Sigmoid colon (tissue), 7 donors: ENCODE results near the gene ARHGAP30. TPM values are rescaled to one million over a fixed set of nuclear protein-coding genes. Genes with fewer than 3 reads are reported as not detected.

ENCODE experiments used
- DNase-seq: peaks from one replicate; pipeline ENCODE4 v3.0.0-alpha.2; 2019
- H3K27ac ChIP-seq, 4 donors: fragments of 200-600 bp; sonication (generic); one replicate each; pipeline ENCODE4 v1.5.1; 2016 to 2019; ENCODE audit warnings: mild to moderate bottlenecking in 1 of 4
- H3K27me3 ChIP-seq, 3 donors: fragments of 200-600 bp; sonication (generic); one replicate each; pipeline ENCODE4 v1.5.1; 2019; ENCODE audit warnings: mild to moderate bottlenecking in 1 of 3
- H3K36me3 ChIP-seq, 4 donors: fragments of 200-600 bp; sonication (generic); one replicate each; pipeline ENCODE4 v1.5.1; 2016 to 2019
- H3K4me1 ChIP-seq, 4 donors: fragments of 200-600 bp; sonication (generic); one replicate each; pipeline ENCODE4 v1.5.1; 2017 to 2019
- H3K4me3 ChIP-seq, 4 donors: fragments of 200-600 bp; sonication (generic); one replicate each; pipeline ENCODE4 v1.5.1; 2017 to 2019; ENCODE audit warnings: mild to moderate bottlenecking in 2 of 4, moderate library complexity in 1 of 4
- H3K9me3 ChIP-seq, 4 donors: fragments of 200-600 bp in 3 of 4; sonication (generic) in 3 of 4; one replicate each; pipeline versions ENCODE4 v1.5.1 to v1.6.1; 2013 to 2019
- EP300 ChIP-seq, 4 donors: sonication (generic); formaldehyde crosslinking; IDR thresholded peaks; one replicate each; pipeline ENCODE4 v1.6.1; 2017; ENCODE audit warnings: antibody characterized with exemption in 4 of 4
- POLR2A ChIP-seq, 2 donors: fragments of 450-650 bp; IDR thresholded peaks; one replicate each; pipeline ENCODE4 v1.6.1; 2016; ENCODE audit warnings: antibody characterized with exemption in 2 of 2, mild to moderate bottlenecking in 2 of 2, moderate library complexity in 2 of 2
- POLR2AphosphoS5 ChIP-seq, 4 donors: sonication (generic); formaldehyde crosslinking; IDR thresholded peaks; one replicate each; pipeline ENCODE4 v1.6.1; 2017; ENCODE audit warnings: antibody characterized with exemption in 4 of 4
- WGBS, 2 donors: extraction: QIAGEN DNeasy Blood & Tissue Kit; methylation state at CpG; one replicate each; pipeline ENCODE4 v1.1.7; 2013; 5-methylcytosine and 5-hydroxymethylcytosine counted together
- intact Hi-C: fragments of 100-400 bp; cut with DNase I; formaldehyde crosslinking; loops from one replicate; pipeline ENCODE4 v1.15.1; 2023
- polyA plus RNA-seq, 3 donors: library from polyadenylated mRNA; stranded (reverse); fragments of 200-250 nt; gene quantifications; one replicate each; pipeline ENCODE4 v1.2.3, GENCODE V29; 2013
- total RNA-seq, 4 donors: library from RNA; depleted of rRNA; stranded (reverse); fragments of >200 nt; gene quantifications; one replicate each; pipeline ENCODE4 v1.1.0, GENCODE V29; 2016
- TF ChIP-seq, protein P1 (sequence below), 4 experiments: fragments of 450-650 bp in 3 of 4; fragments of 200-600 bp in 1 of 4; IDR thresholded peaks; one replicate each; pipeline ENCODE4 v1.5.1; 2016 to 2019; ENCODE audit warnings: antibody characterized with exemption in 4 of 4, mild to moderate bottlenecking in 3 of 4, moderate library complexity in 2 of 4
- donor health status: healthy with polysubstance abuse.
- donor health status: Bipolar disorder and iron deficiency.
- donor health status: healthy.

The ARHGAP30 gene
- total and polyA plus RNA-seq, 7 donors: 4.4 to 37.8 (median 6.1) TPM

DNA sequence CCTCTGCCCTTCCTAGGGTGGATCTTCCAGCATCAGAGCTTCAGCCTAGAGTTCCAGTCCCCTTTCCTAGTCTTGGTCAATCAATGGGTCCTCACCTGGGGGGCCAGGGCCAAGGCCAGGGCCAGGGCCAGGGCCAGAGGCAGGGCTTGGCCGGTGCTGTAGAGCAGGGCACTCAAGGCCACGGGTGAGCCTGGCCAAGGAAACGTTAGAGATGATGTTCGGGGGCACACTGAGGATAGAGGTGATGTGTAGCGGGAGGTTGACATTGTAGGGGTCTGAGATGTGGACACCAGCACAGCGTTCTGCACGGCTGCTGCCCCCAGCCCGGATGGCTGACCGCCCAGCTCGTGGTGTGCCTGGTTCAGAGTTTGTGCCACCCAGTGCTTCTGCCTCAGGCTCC, 18.5 kb downstream of the ARHGAP30 start:
- 94% methylated on average over 10 of the region's 10 CpGs for WGBS, 2 donors
- DNase-seq: no peak
- H3K27ac ChIP-seq: no peak overlapping the region
- H3K9me3 ChIP-seq: no peaks in the 10 kb centered on the region
- H3K4me3 ChIP-seq: no peak overlapping the region
- TF ChIP-seq POLR2A (IDR thresholded peaks at IDR 0.05) (no peak), EP300 (IDR thresholded peaks at IDR 0.05) (no peak), POLR2AphosphoS5 (IDR thresholded peaks at IDR 0.05) (no peak)
- TF ChIP-seq, protein P1, sequence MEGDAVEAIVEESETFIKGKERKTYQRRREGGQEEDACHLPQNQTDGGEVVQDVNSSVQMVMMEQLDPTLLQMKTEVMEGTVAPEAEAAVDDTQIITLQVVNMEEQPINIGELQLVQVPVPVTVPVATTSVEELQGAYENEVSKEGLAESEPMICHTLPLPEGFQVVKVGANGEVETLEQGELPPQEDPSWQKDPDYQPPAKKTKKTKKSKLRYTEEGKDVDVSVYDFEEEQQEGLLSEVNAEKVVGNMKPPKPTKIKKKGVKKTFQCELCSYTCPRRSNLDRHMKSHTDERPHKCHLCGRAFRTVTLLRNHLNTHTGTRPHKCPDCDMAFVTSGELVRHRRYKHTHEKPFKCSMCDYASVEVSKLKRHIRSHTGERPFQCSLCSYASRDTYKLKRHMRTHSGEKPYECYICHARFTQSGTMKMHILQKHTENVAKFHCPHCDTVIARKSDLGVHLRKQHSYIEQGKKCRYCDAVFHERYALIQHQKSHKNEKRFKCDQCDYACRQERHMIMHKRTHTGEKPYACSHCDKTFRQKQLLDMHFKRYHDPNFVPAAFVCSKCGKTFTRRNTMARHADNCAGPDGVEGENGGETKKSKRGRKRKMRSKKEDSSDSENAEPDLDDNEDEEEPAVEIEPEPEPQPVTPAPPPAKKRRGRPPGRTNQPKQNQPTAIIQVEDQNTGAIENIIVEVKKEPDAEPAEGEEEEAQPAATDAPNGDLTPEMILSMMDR (IDR thresholded peaks at IDR 0.05): no peak
- intact Hi-C loops: no loop called here
- peaks cover 0 to 4% (median 3%) of the 10 kb centered on the region in 4 donors for H3K4me1 ChIP-seq
- peaks cover 0 to 13% (median 5%) of the 10 kb centered on the region in 3 donors for H3K27me3 ChIP-seq
- H3K36me3 ChIP-seq: no peaks in the 10 kb centered on the region

DNA sequence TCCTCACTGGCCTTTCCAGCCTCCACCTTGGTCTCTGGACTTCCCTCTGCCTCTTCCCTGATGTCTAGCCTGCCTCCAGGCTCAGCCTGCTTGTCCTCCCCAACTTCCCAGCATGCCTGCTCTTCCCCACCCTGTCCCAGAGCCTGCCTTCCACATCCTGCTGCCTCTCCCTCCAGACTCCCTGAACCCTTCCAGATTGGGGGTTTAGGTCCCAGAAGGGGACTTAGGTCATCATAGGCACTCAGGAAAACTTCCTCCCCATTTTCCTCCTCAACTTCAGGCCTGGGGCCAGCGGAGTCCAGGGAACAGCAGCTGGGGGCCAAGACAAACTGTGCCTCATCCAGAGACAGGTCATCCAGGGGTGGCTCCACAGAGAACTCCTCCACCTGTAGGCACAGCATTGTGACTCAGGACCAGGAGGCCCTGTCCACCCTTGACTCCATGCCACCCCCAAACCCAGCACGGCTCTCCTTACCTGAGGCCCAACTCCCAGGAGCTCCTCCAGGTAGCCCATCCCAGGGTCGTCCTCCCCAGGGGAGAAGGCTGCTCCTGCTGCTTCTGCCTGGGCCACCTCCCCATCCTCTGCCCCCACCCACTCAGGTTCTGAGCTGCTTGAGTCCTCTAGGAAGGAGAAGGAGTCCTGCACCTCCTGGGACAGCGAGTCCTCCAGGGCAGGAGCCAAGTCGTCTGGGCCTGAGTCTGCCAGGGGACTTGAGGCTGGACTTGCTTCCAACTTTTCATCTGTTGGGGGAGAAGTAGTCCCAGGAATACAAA, 20.6 kb downstream of the ARHGAP30 start:
- Histone ChIP-seq H3K27ac (no peak overlapping the region), H3K36me3 (no peaks in the 10 kb centered on the region), H3K27me3 (peaks cover 0 to under 1% (median 0%) of the 10 kb centered on the region in 3 donors), H3K4me3 (no peak overlapping the region), H3K4me1 (peaks cover 0 to 11% (median 10%) of the 10 kb centered on the region in 4 donors), H3K9me3 (no peaks in the 10 kb centered on the region)
- no peak for DNase-seq
- intact Hi-C loops: loop anchor here (5.0 to 10.0 kb wide), 2 partner anchors 68 to 346 kb away; partner anchors contain the start of genes NIT1 and PFDN2
- 93 to 98% methylated on average over 5 of the region's 5 CpGs for WGBS, 2 donors
- TF ChIP-seq POLR2AphosphoS5 (IDR thresholded peaks at IDR 0.05) (no peak), EP300 (IDR thresholded peaks at IDR 0.05) (no peak)

DNA sequence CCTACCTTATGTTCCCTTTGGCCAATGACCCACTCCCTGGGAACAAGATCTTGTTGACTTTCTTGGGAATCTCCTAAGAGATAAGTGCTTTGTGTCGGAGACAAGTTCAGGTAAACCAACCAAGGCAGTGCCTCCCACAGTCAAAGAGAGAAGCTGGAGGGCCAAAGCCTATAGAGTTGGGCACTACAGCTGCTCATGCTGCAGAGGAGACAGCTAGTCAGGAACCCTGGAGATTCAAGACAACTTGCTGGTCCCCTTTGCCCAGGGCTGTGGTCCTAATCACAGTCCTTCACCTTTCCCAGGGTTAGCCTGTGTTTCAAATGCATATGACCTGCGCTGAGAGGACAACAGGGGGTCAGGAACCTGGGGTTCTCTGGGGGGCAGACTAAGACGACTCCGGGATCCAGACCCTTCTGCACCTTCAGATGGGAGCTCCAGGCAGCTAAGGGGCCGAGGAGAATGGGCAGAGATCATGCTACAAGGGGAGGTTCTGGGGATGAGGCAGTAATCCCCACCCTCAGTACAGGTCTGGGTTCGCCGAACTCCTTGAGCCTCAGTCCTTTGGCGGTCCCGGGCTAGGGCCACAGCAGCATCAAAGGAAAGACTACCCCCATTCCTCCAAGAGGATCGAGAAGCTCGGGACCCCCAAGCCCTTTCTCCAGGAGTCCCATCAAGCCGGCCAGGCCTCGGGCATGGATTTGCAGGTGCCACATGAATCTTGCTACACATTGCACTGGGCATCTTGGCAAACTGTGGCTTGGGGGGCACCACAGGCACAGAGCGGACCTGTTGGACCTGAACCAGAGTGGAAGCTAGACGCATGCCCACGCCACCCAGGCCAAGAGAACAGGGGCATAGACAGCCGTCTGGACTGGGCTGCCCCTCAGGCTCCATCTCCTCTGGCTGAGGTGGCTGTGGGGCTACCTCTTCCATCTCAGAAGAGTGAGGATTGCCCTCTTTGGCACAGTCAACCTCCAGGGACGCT, 22.0 kb downstream of the ARHGAP30 start:
- Histone ChIP-seq H3K36me3 (peaks cover 0 to 4% (median 2%) of the 10 kb centered on the region in 4 donors), H3K27ac (peak overlapping the region in 1 of 4 donors; percentile 23), H3K4me3 (no peak overlapping the region), H3K4me1 (peaks cover 0 to 20% (median 15%) of the 10 kb centered on the region in 4 donors), H3K27me3 (no peaks in the 10 kb centered on the region), H3K9me3 (no peaks in the 10 kb centered on the region)
- TF ChIP-seq POLR2A (IDR thresholded peaks at IDR 0.05) (no peak), POLR2AphosphoS5 (IDR thresholded peaks at IDR 0.05) (no peak), EP300 (IDR thresholded peaks at IDR 0.05) (no peak)
- TF ChIP-seq, protein P1 (IDR thresholded peaks at IDR 0.05): no peak
- DNase-seq: no peak
- WGBS, 2 donors: 96% methylated on average over 18 of the region's 18 CpGs
- intact Hi-C loops: loop anchor here (2.0 to 10.0 kb wide), 3 partner anchors 51 to 347 kb away; partner anchors contain the start of genes KLHDC9, NIT1 and PFDN2

DNA sequence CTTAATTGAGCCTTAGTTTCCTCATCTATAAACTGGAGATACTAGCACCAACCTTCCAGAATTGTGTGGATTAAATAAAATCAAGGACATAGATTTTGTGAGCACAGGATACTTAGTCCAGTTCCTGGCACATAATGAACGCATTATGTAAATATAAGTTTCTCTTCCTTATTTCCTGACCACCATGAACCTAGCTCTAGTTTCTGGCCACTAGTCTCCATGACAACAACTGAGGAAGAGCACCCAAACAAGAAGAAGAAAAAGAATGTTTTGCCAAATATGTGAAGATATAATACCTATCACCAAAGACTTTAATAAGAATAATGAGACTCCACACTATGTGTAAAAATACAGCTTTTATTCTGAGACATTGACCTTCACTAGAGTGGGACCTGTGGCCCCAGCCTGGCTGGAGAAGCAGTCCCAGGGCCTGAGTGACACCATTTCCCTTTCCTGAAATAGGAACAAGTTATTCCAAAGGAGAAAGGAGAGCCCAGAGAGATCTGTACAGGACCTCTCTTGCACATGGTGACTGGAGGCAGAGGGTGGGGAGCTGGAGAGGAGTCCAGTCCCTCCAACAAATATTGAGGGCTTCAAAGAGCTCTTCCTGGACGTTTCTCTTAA, 23.0 kb downstream of the ARHGAP30 start:
- H3K4me3 ChIP-seq: peak overlapping the region; percentile 74 to 88 (median 81)
- intact Hi-C loops: loop anchor here (2.0 to 10.0 kb wide), 3 partner anchors 52 to 348 kb away; partner anchors contain the start of genes KLHDC9, NIT1 and PFDN2
- peaks cover 9 to 14% (median 12%) of the 10 kb centered on the region in 4 donors for H3K36me3 ChIP-seq
- peak overlapping the region; percentile 90 to 96 (median 94) for H3K27ac ChIP-seq
- H3K9me3 ChIP-seq: no peaks in the 10 kb centered on the region
- no peaks in the 10 kb centered on the region for H3K27me3 ChIP-seq
- DNase-seq: no peak
- peaks cover 0 to 20% (median 15%) of the 10 kb centered on the region in 4 donors for H3K4me1 ChIP-seq
- TF ChIP-seq, protein P1 (IDR thresholded peaks at IDR 0.05): no peak
- TF ChIP-seq EP300 (IDR thresholded peaks at IDR 0.05) (no peak), POLR2AphosphoS5 (IDR thresholded peaks at IDR 0.05) (no peak), POLR2A (IDR thresholded peaks at IDR 0.05) (no peak)
- 38 to 52% methylated on average over 2 of the region's 2 CpGs for WGBS, 2 donors
